ENCODE results near the gene ATP2B2.

DNA sequence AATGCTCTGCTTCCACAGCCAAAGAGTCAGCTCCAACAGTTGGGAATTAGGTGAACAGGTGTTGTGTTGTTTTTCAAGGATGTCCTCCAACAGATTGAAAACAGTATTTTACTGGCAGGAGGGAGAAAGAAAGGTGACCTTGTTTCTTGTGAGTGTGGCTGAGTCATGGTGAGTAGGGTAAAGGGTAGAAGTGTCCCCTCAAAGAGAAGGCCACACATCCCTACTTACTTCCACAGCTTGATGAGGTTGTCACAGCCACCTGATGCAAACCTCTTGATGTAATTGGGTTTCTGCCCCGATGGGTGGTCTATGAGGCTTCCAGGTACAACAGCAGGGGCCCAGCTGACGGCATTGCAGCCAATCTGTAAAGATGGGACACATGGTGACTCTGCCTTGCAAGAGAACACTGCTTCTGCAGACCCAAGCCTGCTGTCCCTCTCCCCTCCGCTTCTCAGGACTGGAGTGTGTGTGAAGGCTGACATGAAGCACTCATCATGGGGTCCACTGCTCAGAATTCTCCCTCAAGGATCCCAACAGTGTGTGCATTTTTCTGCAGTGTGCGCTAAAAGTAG lies 200.0 kb downstream of the ATP2B2 start:
- no peak for TF ChIP-seq BHLHE40 (IDR thresholded peaks at IDR 0.05; ENCODE audit: low read depth, low read length)
- TF ChIP-seq, protein P1, sequence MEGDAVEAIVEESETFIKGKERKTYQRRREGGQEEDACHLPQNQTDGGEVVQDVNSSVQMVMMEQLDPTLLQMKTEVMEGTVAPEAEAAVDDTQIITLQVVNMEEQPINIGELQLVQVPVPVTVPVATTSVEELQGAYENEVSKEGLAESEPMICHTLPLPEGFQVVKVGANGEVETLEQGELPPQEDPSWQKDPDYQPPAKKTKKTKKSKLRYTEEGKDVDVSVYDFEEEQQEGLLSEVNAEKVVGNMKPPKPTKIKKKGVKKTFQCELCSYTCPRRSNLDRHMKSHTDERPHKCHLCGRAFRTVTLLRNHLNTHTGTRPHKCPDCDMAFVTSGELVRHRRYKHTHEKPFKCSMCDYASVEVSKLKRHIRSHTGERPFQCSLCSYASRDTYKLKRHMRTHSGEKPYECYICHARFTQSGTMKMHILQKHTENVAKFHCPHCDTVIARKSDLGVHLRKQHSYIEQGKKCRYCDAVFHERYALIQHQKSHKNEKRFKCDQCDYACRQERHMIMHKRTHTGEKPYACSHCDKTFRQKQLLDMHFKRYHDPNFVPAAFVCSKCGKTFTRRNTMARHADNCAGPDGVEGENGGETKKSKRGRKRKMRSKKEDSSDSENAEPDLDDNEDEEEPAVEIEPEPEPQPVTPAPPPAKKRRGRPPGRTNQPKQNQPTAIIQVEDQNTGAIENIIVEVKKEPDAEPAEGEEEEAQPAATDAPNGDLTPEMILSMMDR (IDR thresholded peaks at IDR 0.05), result no peak
- no peak for TF ChIP-seq SMC3 (IDR thresholded peaks at IDR 0.05)
- TF ChIP-seq TFCP2L1 (CRISPR knock-in tag; IDR thresholded peaks at IDR 0.05), result no peak
- TF ChIP-seq POLR2A (IDR thresholded peaks at IDR 0.05; ENCODE audit: low read length), result no peak
- TF ChIP-seq, protein P2, sequence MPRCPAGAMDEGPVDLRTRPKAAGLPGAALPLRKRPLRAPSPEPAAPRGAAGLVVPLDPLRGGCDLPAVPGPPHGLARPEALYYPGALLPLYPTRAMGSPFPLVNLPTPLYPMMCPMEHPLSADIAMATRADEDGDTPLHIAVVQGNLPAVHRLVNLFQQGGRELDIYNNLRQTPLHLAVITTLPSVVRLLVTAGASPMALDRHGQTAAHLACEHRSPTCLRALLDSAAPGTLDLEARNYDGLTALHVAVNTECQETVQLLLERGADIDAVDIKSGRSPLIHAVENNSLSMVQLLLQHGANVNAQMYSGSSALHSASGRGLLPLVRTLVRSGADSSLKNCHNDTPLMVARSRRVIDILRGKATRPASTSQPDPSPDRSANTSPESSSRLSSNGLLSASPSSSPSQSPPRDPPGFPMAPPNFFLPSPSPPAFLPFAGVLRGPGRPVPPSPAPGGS (IDR thresholded peaks at IDR 0.05), result no peak
- TF ChIP-seq, protein P3, sequence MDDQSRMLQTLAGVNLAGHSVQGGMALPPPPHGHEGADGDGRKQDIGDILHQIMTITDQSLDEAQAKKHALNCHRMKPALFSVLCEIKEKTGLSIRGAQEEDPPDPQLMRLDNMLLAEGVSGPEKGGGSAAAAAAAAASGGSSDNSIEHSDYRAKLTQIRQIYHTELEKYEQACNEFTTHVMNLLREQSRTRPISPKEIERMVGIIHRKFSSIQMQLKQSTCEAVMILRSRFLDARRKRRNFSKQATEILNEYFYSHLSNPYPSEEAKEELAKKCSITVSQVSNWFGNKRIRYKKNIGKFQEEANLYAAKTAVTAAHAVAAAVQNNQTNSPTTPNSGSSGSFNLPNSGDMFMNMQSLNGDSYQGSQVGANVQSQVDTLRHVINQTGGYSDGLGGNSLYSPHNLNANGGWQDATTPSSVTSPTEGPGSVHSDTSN (IDR thresholded peaks at IDR 0.05), result no peak
- TF ChIP-seq, protein P4, sequence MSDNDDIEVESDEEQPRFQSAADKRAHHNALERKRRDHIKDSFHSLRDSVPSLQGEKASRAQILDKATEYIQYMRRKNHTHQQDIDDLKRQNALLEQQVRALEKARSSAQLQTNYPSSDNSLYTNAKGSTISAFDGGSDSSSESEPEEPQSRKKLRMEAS (IDR thresholded peaks at IDR 0.05), result no peak
- no peak for TF ChIP-seq RFX5 (IDR thresholded peaks at IDR 0.05)
- no peak for TF ChIP-seq RAD21 (conservative IDR thresholded peaks at IDR 0.05 in 1 of 2, IDR thresholded peaks at IDR 0.05 in 1 of 2)
- no peak for TF ChIP-seq EP300 (IDR thresholded peaks at IDR 0.05)
- TF ChIP-seq CHD2 (IDR thresholded peaks at IDR 0.05; ENCODE audit: low read length, partially characterized antibody), result no peak
- TF ChIP-seq HOXA7 (CRISPR knock-in tag; IDR thresholded peaks at IDR 0.05), result no peak
